ENCODE results near the gene TMC6.
"Not testable (repeated sequence)": the region's sequence is repeated elsewhere in the genome, so short reads cannot be mapped to it uniquely, and the experiment has no call there.

The TMC6 gene

DNA sequence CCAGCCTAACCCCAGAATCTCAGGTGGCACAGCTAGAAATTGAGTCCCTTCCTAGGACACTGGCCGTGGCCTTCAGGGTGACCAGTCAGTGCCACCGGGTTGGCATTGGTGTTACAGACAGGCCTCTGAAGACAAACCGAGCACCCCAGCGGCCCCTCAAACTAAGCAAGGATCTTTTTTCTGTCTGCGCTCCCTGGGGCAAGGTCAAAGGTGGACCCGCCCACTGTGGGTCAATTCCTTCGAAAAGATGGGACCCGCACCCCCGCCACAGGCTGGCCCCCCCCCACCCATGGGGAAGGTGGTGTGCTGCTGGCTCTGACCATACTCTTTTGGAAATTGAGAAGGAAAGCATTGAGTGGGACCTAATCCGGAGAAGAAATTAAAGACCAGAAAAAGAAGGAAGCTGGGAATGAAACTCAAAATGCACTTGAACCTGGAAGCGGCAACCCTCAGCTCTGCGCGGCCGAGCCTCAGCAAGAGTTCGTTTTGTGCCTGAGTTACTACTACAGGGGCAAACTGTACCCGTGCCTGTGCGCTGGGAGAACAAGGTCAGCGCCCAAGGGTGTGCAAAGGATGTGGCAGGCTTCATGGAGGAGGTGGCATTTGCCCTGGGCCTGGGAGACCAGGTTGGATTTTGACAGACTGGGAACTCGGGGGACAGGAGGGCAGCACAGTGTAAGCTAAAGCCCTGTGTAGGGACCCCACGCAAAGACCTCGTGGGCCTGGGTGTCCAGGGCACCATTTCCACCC is 20.4 kb downstream of the TMC6 start:
- no peak for DNase-seq

DNA sequence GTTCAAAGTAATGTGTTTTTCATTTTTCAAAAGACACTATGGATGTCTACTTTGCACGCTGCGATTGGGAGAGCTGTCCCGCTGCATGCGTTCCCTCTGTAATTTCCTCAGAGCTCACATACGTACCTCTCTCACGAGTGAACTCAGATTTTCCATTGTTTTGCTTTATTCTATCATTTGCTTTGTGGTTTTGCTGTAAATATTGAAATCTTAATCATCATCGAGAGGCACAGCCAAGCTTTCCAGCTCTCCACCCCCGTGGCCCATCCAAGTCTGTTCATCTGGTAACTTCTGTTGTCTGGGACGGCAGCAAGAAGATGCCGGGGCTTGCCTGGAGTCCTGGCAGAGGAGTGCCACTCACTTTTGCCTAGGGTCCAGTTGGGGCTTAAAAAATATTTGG is 21.1 kb downstream of the TMC6 start:
- no peak for DNase-seq

- no peak for DNase-seq
Observed at GRCh38 chr17:78106211-78106610, 22.3 kb downstream of the TMC6 start.

GRCh38 chr17:78105551-78105950 is 23.0 kb downstream of the TMC6 start:
- no peak for DNase-seq

GRCh38 chr17:78105101-78105500 is 23.5 kb downstream of the TMC6 start:
- DNase-seq, result no peak

GRCh38 chr17:78104540-78104941 is 24.0 kb downstream of the TMC6 start:
- no peak for DNase-seq

GRCh38 chr17:78103311-78103710 is 25.2 kb downstream of the TMC6 start:
- DNase-seq, result no peak

DNA sequence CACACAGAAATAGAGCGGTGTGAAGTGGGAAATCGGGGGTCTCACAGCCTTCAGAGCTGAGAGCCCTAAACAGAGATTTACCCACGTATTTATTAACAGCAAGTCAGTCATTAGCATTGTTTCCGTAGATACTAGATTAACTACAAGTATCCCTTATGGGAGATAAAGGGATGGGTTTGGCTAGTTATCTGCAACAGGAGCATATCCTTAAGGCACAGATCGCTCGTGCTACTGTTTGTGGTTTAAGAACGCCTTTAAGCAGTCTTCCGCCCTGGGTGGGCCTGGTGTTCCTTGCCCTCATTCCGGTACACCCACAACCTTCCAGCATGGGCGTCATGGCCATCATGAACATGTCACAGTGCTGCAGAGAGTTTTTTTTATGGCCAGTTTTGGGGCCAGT is 27.0 kb downstream of the TMC6 start:
- DNase-seq, result no peak

GRCh38 chr17:78101112-78101511 is 27.4 kb downstream of the TMC6 start:
- DNase-seq, result no peak

- no peak for DNase-seq
Observed at GRCh38 chr17:78096093-78096492, 32.5 kb downstream of the TMC6 start.

DNA sequence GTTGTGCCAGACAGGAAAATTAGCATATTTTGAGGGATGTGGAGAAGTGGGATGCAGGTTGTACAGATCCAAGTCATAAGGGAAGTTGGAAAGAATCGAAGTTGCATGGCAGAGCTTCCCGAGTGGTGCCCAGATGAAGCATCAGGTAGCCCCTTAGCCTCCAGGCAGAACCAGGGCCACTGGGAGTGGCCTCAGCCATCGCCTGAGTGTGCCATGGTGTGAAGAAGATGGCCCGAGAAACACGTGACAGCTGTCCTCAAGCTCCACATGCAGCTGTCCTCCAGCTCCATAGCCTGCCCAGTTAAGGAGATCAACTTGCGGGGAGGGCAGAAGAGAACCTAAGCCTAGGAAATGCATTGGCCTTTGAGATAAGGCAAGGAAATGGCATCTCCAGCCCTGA is 33.5 kb downstream of the TMC6 start:
- no peak for DNase-seq

- DNase-seq, result no peak
Observed at GRCh38 chr17:78092794-78093324, 35.7 kb downstream of the TMC6 start.

- no peak for DNase-seq
Observed at GRCh38 chr17:78089576-78090281, 38.8 kb downstream of the TMC6 start.

DNA sequence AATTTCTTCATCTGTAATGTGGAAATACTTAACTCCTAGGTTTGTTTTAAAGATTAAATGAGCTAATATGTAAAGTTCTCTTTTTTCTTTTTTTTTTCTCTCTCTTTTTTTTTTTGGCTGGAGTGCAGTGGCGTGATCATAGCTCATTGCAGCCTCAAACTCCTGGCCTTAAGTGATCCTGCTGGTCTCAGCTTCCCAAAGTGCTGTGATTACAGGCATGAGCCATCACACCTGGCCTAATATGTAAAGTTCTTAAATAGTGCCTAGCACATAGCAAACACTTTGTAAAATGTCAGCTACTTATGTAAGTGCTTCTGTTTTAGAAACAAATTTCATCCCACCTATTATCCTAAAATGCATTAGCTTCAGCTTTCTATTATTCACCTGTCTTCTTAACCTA is 40.0 kb downstream of the TMC6 start:
- DNase-seq, result no peak

GRCh38 chr17:78086740-78087139 is 41.8 kb downstream of the TMC6 start:
- no peak for DNase-seq

- peak; percentile 90 for DNase-seq
Observed at GRCh38 chr17:78082988-78083387, 45.6 kb downstream of the TMC6 start.

DNA sequence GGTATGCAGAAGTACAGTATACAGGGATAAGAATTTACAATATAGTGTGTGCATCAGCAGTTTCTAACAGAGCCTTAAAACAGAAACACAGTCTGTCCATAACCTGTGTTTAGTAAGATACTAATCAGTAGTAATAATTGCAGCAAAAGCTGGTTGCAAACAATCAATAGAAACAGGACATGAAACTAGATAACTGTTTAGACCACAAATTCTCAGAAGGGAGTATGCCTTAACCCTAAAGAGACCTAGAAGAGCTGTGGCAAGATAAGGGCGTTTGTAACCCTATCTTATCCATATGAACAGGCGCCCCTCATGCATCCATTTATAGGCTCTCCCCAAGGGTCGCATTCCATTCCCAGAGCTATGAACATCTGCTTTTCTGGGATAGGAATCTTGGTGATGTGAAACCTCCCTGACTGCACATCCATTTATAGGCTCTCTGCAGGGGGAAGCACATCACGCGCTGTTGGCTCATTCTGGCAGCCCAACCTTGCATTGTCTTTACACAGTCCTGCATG is 46.1 kb downstream of the TMC6 start:
- not testable (repeated sequence) for DNase-seq

- peak; percentile 58 for DNase-seq
Observed at GRCh38 chr17:78081551-78081950, 47.0 kb downstream of the TMC6 start.

DNA sequence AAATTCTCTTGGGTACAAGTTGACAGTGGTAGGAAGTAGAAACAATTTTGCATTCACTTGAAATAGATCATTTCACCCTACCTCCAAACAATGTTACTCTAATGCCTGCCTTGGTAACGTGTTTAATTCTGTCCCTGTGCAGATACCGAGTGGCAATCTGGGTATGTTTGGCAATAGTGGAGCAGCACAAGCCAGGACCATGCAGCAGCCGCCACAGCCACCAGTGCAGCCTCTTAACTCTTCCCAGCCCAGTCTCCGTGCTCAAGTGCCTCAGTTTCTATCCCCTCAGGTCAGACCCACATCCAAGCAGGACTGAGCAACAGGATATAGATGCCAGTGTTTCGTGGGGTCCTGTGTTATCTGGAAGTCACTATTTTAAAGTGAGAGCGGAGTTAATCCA is 49.3 kb downstream of the TMC6 start:
- no peak for DNase-seq

GRCh38 chr17:78075545-78075944 is 53.0 kb downstream of the TMC6 start:
- DNase-seq, result no peak

- no peak for DNase-seq
Observed at GRCh38 chr17:78075011-78075410, 53.5 kb downstream of the TMC6 start.

GRCh38 chr17:78072961-78073360 is 55.6 kb downstream of the TMC6 start:
- no peak for DNase-seq

GRCh38 chr17:78069695-78070094 is 58.9 kb downstream of the TMC6 start:
- DNase-seq, result no peak

- DNase-seq, result not testable (repeated sequence)
Observed at GRCh38 chr17:78066976-78067375, 61.6 kb downstream of the TMC6 start.
